GM23248 (cell line): ENCODE measurements around the gene POU3F2.

ENCODE experiments used
- EZH2 ChIP-seq: fragments of 200-600 bp; sonication (generic); IDR thresholded peaks from 2 replicates; pipeline ENCODE4 v1.6.1; 2018; ENCODE audit warnings: antibody characterized with exemption, mild to moderate bottlenecking; ENCODE audit not compliant: insufficient read depth, poor library complexity, severe bottlenecking
- EZH2phosphoT487 ChIP-seq: fragments of 200-600 bp; sonication (generic); IDR thresholded peaks from 2 replicates; pipeline ENCODE4 v1.6.1; 2018; ENCODE audit warnings: antibody characterized with exemption, moderate library complexity, mild to moderate bottlenecking, low read depth; ENCODE audit not compliant: insufficient read depth

DNA sequence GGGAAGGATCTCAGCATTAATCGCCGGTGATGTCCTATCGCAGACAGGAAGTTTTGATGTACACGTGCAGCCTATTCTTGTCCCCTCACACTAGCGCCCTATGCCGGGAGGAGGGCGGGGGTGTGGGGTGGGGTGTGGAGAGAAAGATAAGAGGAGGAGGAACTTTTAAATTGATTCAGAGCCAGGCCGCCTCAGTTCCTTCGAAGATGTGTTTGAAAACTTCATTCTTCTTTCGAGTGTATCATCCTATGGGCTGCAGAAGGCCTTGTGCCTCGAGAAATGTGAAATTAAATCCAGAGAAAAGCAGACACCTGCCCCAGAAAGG, 2.5 kb upstream of the POU3F2 start:
- no peak for TF ChIP-seq EZH2
- TF ChIP-seq EZH2phosphoT487, result no peak
